HS-27A (cell line): ENCODE measurements around the gene TBL2.
"Not testable (repeated sequence)": the region's sequence is repeated elsewhere in the genome, so short reads cannot be mapped to it uniquely, and the experiment has no call there.

Experiments
- DNase-seq: peaks from one replicate; pipeline ENCODE4 v3.0.0-alpha.2; 2012; ENCODE audit warnings: low read depth, missing footprints

TBL2 gene

DNA sequence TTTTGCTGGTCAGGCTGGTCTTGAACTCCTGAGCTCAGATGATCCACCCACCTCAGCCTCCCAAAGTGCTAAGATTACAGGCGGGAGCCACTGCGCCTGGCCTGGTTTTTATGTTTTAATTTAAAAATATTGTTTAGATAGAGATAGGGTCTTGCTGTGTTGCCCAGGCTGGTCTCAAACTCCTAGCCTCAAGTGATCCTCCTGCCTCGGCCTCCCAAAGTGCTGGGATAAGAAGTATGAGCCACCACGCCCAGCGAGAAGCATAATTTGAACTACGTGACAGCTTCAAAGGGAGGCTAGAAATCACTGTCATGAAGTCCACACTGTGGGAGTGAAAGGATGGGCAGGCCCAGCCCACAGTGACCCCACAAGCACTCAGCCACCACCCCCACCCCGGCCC lies 42.5 kb downstream of the TBL2 start:
- not testable (repeated sequence) for DNase-seq

DNA sequence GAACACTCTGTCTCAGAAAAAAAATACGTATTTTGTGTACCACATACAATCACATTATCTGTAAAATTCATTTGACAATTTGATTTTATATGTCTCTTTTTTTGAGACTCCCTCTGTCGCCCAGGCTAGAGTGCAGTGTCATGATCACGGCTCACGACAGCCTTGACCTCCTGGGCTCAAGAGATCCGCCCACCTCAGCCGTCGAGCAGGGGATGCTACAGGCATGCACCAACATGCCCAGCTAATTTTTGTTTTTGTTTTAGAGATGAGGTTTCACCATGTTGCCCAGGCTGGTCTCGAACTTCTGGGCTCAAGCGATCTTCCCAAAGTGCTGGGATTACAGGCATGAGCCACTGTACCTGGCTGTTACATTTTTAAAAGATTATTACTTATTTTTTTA lies 44.6 kb downstream of the TBL2 start:
- no peak for DNase-seq

DNA sequence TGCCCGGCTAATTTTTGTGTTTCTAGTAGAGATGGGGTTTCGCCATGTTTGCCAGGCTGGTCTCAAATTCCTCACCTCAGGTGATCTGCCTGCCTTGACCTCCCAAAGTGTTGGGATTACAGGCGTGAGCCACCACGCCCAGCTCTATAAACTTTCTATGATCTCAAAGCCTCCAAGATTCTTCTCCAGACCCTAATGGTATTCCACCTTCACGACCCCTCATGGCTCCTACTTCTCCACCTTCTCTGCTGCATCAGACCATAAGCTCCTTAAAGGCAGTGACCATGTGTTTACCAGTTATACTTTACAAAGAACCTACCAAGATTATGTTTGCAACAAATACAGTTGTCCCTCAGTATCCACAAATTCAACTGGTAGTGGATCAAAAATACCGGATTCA lies 46.2 kb downstream of the TBL2 start:
- DNase-seq: no peak

GRCh38 chr7:73530800-73531199 lies 47.6 kb downstream of the TBL2 start:
- DNase-seq: no peak

DNA sequence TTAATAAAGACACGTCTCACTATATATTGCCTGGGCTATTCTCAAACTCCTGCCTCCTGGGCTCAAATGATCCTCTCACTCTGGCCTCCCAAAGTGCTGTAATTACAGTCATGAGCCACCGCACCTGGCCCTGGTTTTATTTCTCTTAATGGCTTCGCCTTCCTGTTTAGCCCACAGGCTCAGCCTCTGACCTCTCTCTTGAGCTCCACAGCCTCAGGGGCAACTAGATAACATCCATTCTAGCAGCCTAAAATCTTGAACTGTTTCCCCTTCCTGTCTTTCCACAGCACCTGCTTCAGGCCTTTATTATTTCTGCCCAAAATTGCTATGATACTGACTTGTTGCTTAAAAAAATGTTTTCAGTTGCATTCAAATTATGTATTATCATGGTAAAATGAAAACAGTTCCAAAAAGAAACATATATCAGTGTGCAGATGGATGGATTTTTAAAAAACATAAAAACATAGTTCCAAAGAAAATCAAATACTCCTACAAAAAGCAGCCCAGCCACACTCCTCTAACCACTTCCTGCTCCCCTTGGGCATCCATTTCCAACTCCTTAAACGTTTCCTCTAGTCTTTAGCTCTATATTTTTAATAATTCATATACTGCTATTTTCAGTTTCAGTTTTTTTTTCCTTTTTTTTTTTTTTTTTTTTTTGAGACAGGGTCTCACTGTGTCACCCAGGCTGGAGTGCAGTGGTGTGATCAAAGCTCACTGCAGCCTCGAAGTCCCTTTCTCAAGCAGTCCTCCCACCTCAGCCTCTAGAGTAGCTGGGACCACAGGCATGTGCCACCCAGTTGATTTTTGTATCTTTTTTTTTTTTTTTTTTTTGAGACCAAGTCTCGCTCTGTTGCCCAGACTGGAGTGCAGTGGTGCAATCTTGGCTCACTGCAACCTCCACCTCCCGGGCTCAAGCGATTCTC lies 51.2 kb downstream of the TBL2 start:
- DNase-seq: no peak

DNA sequence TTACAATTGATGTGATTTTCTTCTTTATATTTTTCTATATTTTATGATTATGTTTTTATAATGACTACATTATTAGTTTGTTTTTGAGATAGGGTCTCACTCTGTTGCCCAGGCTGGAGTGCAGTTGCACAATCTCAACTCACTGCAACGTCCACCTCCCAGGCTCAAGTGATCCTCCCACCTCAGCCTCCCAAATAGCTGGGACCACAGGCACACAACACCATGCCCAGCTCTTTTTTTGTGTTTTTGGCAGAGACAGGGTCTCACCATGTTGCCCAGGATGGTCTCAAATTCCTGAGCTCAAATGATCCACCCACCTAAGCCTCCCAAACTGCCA lies 52.3 kb downstream of the TBL2 start:
- DNase-seq: not testable (repeated sequence)

GRCh38 chr7:73522105-73522872 lies 56.1 kb downstream of the TBL2 start, which contains the start of gene BAZ1B:
BAZ1B (minus strand) TSS chr7:73522293; CDS start chr7:73521933, 360 bp downstream.
- peak; percentile 94 for DNase-seq

DNA sequence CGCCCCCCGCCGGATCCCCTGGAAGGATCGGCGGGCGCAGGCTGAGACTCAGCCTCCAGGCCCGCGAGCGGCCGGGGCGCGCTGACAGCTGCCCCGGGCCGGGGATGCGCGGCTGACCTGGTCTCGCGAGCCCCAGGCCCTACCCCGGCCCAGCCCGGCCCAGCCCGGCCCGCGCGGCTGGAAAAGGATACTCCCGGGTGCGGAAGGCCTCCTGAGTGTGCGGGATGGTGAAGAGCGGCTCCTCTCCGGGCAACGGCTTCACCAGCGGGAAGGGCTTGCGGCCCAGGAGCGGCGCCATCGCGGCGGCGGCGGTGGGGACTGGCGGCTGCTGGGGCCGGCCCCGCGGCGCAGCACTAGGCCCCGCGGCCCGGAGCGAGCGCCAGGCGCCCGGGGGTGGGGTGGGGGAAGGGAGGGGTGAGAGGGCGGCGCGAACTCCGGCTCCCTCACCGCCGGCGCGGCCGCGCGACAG lies 56.7 kb downstream of the TBL2 start:
- peak; percentile 15 for DNase-seq

DNA sequence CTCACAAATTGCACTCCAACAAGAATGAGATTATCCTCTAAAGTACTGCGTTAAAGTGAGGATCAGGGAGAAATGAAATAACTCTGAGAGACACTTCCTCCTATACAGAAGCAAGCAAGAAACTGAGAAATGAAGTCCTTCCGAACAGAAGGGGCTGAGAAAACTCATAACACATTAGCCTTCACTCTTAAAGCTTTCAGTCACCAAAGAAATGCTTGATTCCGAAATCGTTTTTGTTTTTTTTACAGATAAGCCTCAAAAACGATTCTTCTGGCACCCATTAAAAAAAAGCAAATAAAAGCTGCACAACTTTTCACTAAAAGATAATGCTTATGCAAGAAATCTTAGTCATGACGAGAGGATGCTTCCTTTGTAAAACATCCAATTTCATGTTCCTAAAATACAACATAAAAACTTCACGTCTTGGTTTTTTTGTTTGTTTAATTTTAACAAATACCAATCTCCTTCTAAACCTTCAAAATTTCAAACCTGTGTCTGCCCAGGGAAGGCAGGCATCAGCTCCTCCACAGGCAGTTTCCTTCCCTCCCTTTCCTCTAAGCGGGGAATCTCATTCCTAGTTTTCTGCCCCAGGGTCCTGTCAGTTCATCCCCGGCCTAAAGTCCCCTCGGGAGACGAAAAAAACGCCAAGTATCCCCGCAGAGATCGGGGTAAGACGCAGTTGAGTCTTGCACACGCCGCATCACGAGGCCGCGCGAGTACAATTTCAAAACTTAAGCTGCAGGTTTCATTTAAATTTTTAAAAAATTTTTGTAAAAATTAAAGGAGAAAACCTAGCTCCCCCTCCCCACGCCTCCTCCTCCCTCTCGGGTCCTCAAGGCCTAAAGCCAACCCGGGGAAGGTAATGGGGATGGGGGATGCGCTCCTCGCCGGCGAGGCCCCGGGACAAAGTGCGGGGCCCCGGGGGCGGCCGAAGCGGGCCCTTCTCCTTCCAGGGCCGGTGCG lies 57.4 kb downstream of the TBL2 start:
- DNase-seq: peak; percentile 5

DNA sequence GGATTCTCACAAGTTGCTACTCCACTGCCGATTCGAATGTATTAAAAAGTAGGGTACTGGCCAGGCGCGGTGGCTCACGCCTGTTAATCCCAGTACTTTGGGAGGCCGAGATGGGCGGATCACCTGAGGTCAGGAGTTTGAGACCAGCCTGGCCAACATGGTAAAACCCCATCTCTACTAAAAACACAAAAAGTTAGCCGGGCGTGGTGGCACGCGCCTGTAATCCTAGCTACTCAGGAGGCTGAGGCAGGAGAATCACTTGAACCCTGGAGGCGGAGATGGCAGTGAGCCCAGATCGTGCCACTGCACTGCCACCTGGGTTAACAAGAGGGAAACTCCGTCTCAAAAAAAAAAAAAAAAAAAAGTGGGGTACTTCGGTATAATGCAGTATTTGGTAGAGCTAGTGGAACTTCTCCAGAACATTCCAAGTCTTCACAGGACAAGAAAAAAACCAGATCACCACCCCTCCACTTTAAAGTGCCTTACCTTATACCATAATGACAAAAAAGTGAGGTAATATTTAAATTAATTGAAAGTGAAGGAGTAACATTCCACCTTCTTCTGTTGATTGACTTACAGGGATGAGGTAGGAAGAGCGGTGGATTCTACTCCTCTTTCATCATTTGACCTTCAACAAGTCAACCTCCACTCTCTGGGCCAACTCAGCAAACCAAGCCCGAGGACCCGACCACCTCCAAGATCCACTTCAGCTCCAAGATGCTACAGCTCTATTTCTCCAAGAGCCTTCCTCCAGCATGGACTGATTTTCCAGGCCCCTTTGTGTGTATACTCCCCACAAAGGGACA lies 58.3 kb downstream of the TBL2 start:
- no peak for DNase-seq

DNA sequence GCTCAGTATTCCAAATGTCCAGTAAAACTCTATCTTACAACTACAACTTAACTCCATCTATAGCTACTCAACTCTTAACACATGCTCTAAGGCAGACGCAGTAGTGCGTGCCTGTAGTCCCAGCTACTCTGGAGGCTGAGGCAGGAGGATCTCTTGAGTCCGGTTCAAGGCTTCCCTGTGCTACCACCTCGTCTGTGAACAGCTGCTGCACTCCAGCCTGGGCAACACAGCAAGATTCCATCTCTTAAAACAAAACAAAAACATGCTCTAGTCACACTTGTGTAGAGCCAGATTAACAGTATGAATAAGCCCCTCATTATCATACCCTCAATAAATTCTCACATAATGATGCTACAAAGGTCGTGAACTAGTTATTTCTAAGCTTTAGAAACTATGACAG lies 59.9 kb downstream of the TBL2 start:
- DNase-seq: no peak
